Measurements from ENCODE around the gene PGAM2.

DNA sequence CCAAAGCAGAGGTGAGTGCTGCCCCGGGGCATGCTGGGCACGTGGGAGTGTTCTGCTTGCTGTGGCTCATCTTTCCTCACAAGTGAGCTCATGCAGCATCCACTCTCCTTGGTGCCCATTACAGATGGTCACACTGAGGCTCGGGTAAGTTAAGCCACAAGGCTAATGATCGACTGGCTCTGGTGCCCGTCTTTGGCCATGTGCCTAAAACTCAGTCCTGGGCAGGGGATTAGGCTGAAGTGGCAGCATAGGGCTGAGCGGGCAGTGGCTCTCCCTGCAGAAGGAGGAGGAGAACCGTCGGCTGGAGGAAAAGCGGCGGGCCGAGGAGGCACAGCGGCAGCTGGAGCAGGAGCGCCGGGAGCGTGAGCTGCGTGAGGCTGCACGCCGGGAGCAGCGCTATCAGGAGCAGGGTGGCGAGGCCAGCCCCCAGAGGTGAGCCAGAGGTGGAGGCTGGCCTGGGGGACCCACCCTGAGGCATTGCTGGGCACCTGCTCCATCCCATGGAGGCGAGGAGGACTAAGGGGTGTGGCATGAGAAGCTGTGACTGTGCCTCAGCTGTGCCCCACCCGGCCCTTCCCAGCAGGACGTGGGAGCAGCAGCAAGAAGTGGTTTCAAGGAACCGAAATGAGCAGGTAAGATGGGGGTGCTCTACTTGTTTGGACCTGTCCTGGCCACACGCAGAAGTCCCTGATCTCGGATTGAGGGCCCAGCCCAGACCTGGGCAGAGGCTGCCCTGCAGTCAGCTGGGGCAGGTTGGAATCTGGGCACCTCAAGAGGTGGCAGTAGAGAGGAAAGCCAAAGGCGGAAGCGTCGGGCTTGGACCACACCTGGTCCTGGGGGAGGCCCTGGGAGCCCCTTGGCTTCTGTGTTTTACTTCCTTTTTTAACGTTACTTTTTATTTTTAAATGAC is 7.3 kb downstream of the PGAM2 start:
- TF ChIP-seq, protein P1, sequence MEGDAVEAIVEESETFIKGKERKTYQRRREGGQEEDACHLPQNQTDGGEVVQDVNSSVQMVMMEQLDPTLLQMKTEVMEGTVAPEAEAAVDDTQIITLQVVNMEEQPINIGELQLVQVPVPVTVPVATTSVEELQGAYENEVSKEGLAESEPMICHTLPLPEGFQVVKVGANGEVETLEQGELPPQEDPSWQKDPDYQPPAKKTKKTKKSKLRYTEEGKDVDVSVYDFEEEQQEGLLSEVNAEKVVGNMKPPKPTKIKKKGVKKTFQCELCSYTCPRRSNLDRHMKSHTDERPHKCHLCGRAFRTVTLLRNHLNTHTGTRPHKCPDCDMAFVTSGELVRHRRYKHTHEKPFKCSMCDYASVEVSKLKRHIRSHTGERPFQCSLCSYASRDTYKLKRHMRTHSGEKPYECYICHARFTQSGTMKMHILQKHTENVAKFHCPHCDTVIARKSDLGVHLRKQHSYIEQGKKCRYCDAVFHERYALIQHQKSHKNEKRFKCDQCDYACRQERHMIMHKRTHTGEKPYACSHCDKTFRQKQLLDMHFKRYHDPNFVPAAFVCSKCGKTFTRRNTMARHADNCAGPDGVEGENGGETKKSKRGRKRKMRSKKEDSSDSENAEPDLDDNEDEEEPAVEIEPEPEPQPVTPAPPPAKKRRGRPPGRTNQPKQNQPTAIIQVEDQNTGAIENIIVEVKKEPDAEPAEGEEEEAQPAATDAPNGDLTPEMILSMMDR (IDR thresholded peaks at IDR 0.05): no peak
- no peak for TF ChIP-seq FOXS1 (CRISPR knock-in tag; IDR thresholded peaks at IDR 0.05)
- TF ChIP-seq POLR2A (IDR thresholded peaks at IDR 0.05; ENCODE audit: low read length): no peak
- TF ChIP-seq SMC3 (IDR thresholded peaks at IDR 0.05): no peak
